H1 (cell line): ENCODE data around the gene SELPLG.

Experiments
- CEBPB ChIP-seq: IDR thresholded peaks from 2 replicates; pipeline ENCODE4 v1.6.1; 2012; ENCODE audit warnings: low read depth, low read length
- EZH2 ChIP-seq: fragments of 200-600 bp; sonication (generic); IDR thresholded peaks from 2 replicates; pipeline ENCODE4 v1.7.1; 2012; ENCODE audit warnings: low read depth, mild to moderate bottlenecking, moderate library complexity, low read length, inconsistent platforms; ENCODE audit not compliant: severe bottlenecking
- POLR2A ChIP-seq, 2 experiments: IDR thresholded peaks; 1 replicate in 1 of 2; 2 replicates in 1 of 2; pipeline ENCODE4 v1.6.1; 2011; ENCODE audit warnings: low read depth in 2 of 2, low read length in 2 of 2, mild to moderate bottlenecking in 2 of 2; ENCODE audit errors: control extremely low read depth in 1 of 2
- TEAD4 ChIP-seq: IDR thresholded peaks from 2 replicates; pipeline ENCODE4 v1.6.1; 2012; ENCODE audit warnings: low read depth, low read length, inconsistent platforms, mixed read lengths

- TF ChIP-seq TEAD4 (no peak), POLR2A (IDR thresholded peaks at IDR 0.05; ENCODE audit: control extremely low read depth in 1 of 2, low read depth in 2 of 2, low read length in 2 of 2) (no peak), EZH2 (no peak), CEBPB (no peak)
These were observed 14.1 kb downstream of the SELPLG start for GRCh38 chr12:108619369-108620160.
